GM06990 (cell line): ENCODE data around the gene ZNF132.
A peak's percentile ranks its signal among the peaks of the same experiment; 100 is the strongest.

Source experiments
- DNase-seq: peaks from one replicate; pipeline ENCODE4 v3.0.0-alpha.2; 2011; ENCODE audit not compliant: insufficient read length; ENCODE audit errors: extremely low read depth
- H3K27me3 ChIP-seq: replicated peaks from 2 replicates; pipeline ENCODE4 v1.6.0; 2011; ENCODE audit warnings: low read length; ENCODE audit not compliant: control insufficient read depth, insufficient read depth
- H3K36me3 ChIP-seq: 2 replicates; pipeline ENCODE4 v1.5.1; 2011; ENCODE audit warnings: low read length; ENCODE audit not compliant: control insufficient read depth, insufficient read depth
- H3K4me3 ChIP-seq: replicated peaks from 2 replicates; pipeline ENCODE4 v1.5.1; 2011; ENCODE audit warnings: low read depth, mild to moderate bottlenecking, control low read depth, low read length
- CTCF ChIP-seq: IDR thresholded peaks from 2 replicates; pipeline ENCODE4 v1.5.1; 2011; ENCODE audit warnings: low read length, control low read depth, mild to moderate bottlenecking, inconsistent platforms; ENCODE audit not compliant: insufficient read depth, poor library complexity, severe bottlenecking

Gene ZNF132

DNA sequence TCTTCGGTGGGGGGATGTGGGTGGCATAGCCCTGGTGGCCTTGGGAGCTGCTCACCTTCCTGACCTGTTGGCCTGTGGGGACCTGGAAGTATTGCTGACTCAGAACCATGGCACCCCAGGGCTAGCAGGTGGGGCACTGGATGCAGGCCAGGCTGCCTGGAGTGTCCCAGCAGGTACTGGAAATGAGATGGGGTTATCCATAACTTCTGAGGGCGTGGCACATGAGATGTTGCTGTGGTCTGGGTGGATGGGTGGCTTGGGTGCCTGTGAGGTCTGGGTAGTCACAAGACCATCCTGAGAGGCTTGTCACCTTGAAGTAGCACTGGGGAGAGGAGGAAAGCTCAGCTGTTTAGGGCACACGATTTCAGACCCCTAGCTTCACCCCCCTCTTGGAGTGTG, 45.1 kb downstream of the ZNF132 start:
- DNase-seq: no peak
- Histone ChIP-seq H3K36me3 (peaks cover 34% of the 10 kb centered on the region), H3K4me3 (no peak overlapping the region), H3K27me3 (no peaks in the 10 kb centered on the region)
- no peak for TF ChIP-seq CTCF

- peaks cover 37% of the 10 kb centered on the region for H3K36me3 ChIP-seq
- DNase-seq: no peak
- H3K4me3 ChIP-seq: no peak overlapping the region
- H3K27me3 ChIP-seq: no peaks in the 10 kb centered on the region
- TF ChIP-seq CTCF: no peak
Measured at GRCh38 chr19:58393725-58394033, 46.3 kb downstream of the ZNF132 start.

- no peak for DNase-seq
- Histone ChIP-seq H3K36me3 (peaks cover 38% of the 10 kb centered on the region), H3K27me3 (no peaks in the 10 kb centered on the region), H3K4me3 (no peak overlapping the region)
- no peak for TF ChIP-seq CTCF
Measured at GRCh38 chr19:58392945-58393724, 46.8 kb downstream of the ZNF132 start.

GRCh38 chr19:58388175-58388526, 51.8 kb downstream of the ZNF132 start:
- TF ChIP-seq CTCF: no peak
- peaks cover 19% of the 10 kb centered on the region for H3K36me3 ChIP-seq

DNA sequence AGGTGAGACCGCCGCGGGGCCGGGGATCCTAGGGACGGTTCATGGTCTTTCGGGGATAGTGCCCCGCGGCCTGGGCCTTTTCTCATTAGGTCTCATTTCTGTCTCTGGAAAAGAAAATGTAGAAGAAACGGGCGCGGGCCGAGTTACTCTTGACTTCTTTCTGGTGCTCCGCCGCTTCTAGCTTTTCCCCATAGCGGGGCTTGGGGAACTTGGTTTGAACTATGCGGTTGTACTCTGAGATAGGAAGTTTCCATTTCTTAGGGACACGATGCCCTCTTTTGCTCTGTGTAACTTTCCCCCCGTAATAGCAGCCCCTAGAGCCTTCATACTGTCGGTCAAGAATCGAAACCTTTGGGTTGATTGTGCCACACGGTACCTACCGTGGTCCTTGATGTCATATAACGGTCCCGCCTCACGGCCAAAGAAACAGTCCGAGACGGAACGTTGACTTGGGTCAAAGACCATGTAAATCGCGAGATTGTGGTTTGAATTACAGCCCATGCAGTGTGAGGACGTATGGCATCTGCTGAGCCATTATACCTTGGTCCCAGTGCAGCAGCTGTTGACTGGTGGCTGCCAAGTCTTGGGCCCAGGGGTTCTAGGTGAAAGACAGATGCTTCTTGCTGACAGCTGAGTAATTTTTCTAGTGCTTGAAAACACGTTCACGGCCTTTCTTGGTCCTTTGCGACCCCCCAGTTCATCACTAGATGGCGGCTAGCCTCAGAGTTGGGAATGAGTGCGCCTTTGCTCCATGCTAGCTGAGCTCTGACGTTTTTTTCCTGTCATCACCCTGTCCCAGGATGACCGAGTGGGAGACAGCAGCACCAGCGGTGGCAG, 52.4 kb downstream of the ZNF132 start:
- peak; percentile 30 for TF ChIP-seq CTCF
- Histone ChIP-seq H3K27me3 (no peaks in the 10 kb centered on the region), H3K36me3 (peaks cover 13% of the 10 kb centered on the region), H3K4me3 (peak overlapping the region; percentile 80)
- DNase-seq: no peak

More at GRCh38 chr19:58388175-58388526, 51.8 kb downstream of the ZNF132 start:
- peak overlapping the region; percentile 80 for H3K4me3 ChIP-seq
- DNase-seq: no peak
- H3K27me3 ChIP-seq: no peaks in the 10 kb centered on the region
